SK-N-SH treated with all-trans-retinoic acid at 6 μM for 48 hours (cell line): ENCODE measurements around the gene AKT1.

Experiments used
- ATAC-seq: fragments of 200-7000 bp; cut with Tn5 transposase; 3 replicates; pipeline ENCODE4 v1.9.1; 2020; ENCODE audit warnings: mild to moderate bottlenecking, moderate library complexity
- ARNTL ChIP-seq: fragments of 450-650 bp; formaldehyde crosslinking; IDR thresholded peaks from 2 replicates; pipeline ENCODE4 v1.5.0; 2020; ENCODE audit warnings: low read depth, mild to moderate bottlenecking, moderate library complexity, borderline replicate concordance
- BACH2 ChIP-seq: fragments of 250-450 bp; sonication (Bioruptor Pico); IDR thresholded peaks from 2 replicates; pipeline ENCODE4 v1.9.0; 2021; ENCODE audit warnings: mild to moderate bottlenecking, borderline replicate concordance
- CREB5 ChIP-seq: fragments of 250-450 bp; sonication (Bioruptor Pico); IDR thresholded peaks from 2 replicates; pipeline ENCODE4 v1.5.1; 2020; ENCODE audit warnings: low read depth, mild to moderate bottlenecking, moderate library complexity
- CSDC2 ChIP-seq: fragments of 250-450 bp; sonication (Bioruptor Pico); IDR thresholded peaks from 2 replicates; pipeline ENCODE4 v1.5.0; 2020; ENCODE audit warnings: mild to moderate bottlenecking, moderate library complexity
- CSRNP3 ChIP-seq: fragments of 250-450 bp; sonication (Bioruptor Pico); IDR thresholded peaks from 2 replicates; pipeline ENCODE4 v1.5.1; 2021; ENCODE audit warnings: mild to moderate bottlenecking, moderate library complexity
- ESRRG ChIP-seq: fragments of 250-450 bp; sonication (Bioruptor Pico); IDR thresholded peaks from 2 replicates; pipeline ENCODE4 v1.6.1; 2021; ENCODE audit warnings: mild to moderate bottlenecking
- GLIS3 ChIP-seq: fragments of 250-450 bp; sonication (Bioruptor Pico); IDR thresholded peaks from 2 replicates; pipeline ENCODE4 v1.5.0; 2020; ENCODE audit warnings: mild to moderate bottlenecking, moderate library complexity
- ISL1 ChIP-seq: fragments of 250-450 bp; sonication (Bioruptor Pico); IDR thresholded peaks from 2 replicates; pipeline ENCODE4 v2.1.2; 2022; ENCODE audit warnings: mild to moderate bottlenecking, moderate library complexity
- OSR1 ChIP-seq: fragments of 250-450 bp; sonication (Bioruptor Pico); IDR thresholded peaks from 2 replicates; pipeline ENCODE4 v1.8.0; 2022; ENCODE audit warnings: moderate library complexity, mild to moderate bottlenecking, inconsistent platforms
- POU6F1 ChIP-seq: fragments of 250-450 bp; sonication (Bioruptor Pico); IDR thresholded peaks from 2 replicates; pipeline ENCODE4 v1.8.0; 2021; ENCODE audit warnings: low read depth, mild to moderate bottlenecking, moderate library complexity, borderline replicate concordance
- PPARA ChIP-seq: fragments of 250-450 bp; sonication (Bioruptor Pico); IDR thresholded peaks from 2 replicates; pipeline ENCODE4 v1.5.0; 2020; ENCODE audit warnings: mild to moderate bottlenecking, borderline replicate concordance
- SNAI2 ChIP-seq: fragments of 250-450 bp; sonication (Bioruptor Pico); IDR thresholded peaks from 2 replicates; pipeline ENCODE4 v1.5.0; 2020; ENCODE audit warnings: mild to moderate bottlenecking, moderate library complexity
- TCF4 ChIP-seq: fragments of 250-450 bp; sonication (Bioruptor Pico); IDR thresholded peaks from 2 replicates; pipeline ENCODE4 v1.8.0; 2021; ENCODE audit warnings: mild to moderate bottlenecking, moderate library complexity, borderline replicate concordance
- TOX ChIP-seq: fragments of 250-450 bp; sonication (Bioruptor Pico); IDR thresholded peaks from 2 replicates; pipeline ENCODE4 v1.8.0; 2021; ENCODE audit warnings: mild to moderate bottlenecking, moderate library complexity, borderline replicate concordance
- TSHZ2 ChIP-seq: fragments of 250-450 bp; sonication (Bioruptor Pico); IDR thresholded peaks from 2 replicates; pipeline ENCODE4 v1.5.0; 2020; ENCODE audit warnings: mild to moderate bottlenecking, moderate library complexity
- ZFP3 ChIP-seq: fragments of 250-450 bp; sonication (Bioruptor Pico); IDR thresholded peaks from 2 replicates; pipeline ENCODE4 v1.5.0; 2020; ENCODE audit warnings: mild to moderate bottlenecking, moderate library complexity
- ZFP30 ChIP-seq: fragments of 450-650 bp; formaldehyde crosslinking; IDR thresholded peaks from 2 replicates; pipeline ENCODE4 v1.5.0; 2022; ENCODE audit warnings: mild to moderate bottlenecking, moderate library complexity
- ZNF565 ChIP-seq: fragments of 450-650 bp; formaldehyde crosslinking; conservative IDR thresholded peaks from 2 replicates; pipeline ENCODE4 v1.5.0; 2020; ENCODE audit warnings: low read depth, mild to moderate bottlenecking, moderate library complexity
- ZNF70 ChIP-seq: fragments of 450-650 bp; formaldehyde crosslinking; IDR thresholded peaks from 2 replicates; pipeline ENCODE4 v1.5.0; 2020; ENCODE audit warnings: mild to moderate bottlenecking, moderate library complexity

AKT1 gene

GRCh38 chr14:104800771-104801519 lies 5.4 kb upstream of the AKT1 start, which contains the start of gene ZBTB42:
Gene ZBTB42 (plus strand): TSS chr14:104801101. CDS start chr14:104801198, 97 bp downstream.
- peak; percentile 19 for ATAC-seq
- TF ChIP-seq TCF4 (CRISPR knock-in tag) (no peak), ZNF70 (CRISPR knock-in tag) (no peak), TOX (CRISPR knock-in tag) (no peak), CREB5 (CRISPR knock-in tag) (no peak), GLIS3 (CRISPR knock-in tag) (no peak)

- ATAC-seq: peak; percentile 49
- TF ChIP-seq CSDC2: no peak
- TF ChIP-seq TOX (CRISPR knock-in tag): no peak
- TF ChIP-seq ZNF70 (CRISPR knock-in tag): no peak
- no peak for TF ChIP-seq CREB5 (CRISPR knock-in tag)
- TF ChIP-seq SNAI2 (CRISPR knock-in tag): no peak
- no peak for TF ChIP-seq CSRNP3 (CRISPR knock-in tag)
- no peak for TF ChIP-seq TCF4 (CRISPR knock-in tag)
- TF ChIP-seq GLIS3 (CRISPR knock-in tag): no peak
- TF ChIP-seq ARNTL (CRISPR knock-in tag): no peak
- no peak for TF ChIP-seq ESRRG
- no peak for TF ChIP-seq OSR1 (CRISPR knock-in tag)
- no peak for TF ChIP-seq ZNF565 (CRISPR knock-in tag)
- TF ChIP-seq ISL1 (CRISPR knock-in tag): no peak
- no peak for TF ChIP-seq POU6F1
- TF ChIP-seq ZFP3 (CRISPR knock-in tag): no peak
Observed at GRCh38 chr14:104800015-104800770, 4.6 kb upstream of the AKT1 start.

- ATAC-seq: no peak
- TF ChIP-seq ISL1 (CRISPR knock-in tag) (no peak), TCF4 (CRISPR knock-in tag) (no peak), CREB5 (CRISPR knock-in tag) (no peak), PPARA (CRISPR knock-in tag) (no peak), BACH2 (CRISPR knock-in tag) (no peak), CSRNP3 (CRISPR knock-in tag) (no peak), POU6F1 (no peak), ZFP3 (CRISPR knock-in tag) (no peak), CSDC2 (no peak), OSR1 (CRISPR knock-in tag) (no peak), ARNTL (CRISPR knock-in tag) (no peak), TOX (CRISPR knock-in tag) (no peak), ZFP30 (CRISPR knock-in tag) (no peak), TSHZ2 (CRISPR knock-in tag) (no peak), GLIS3 (CRISPR knock-in tag) (no peak)
Observed at GRCh38 chr14:104799244-104800014, 3.9 kb upstream of the AKT1 start.
